A673 (cell line): ENCODE data around the gene CDT1. TPM values are rescaled to one million over a fixed set of nuclear protein-coding genes. Genes with fewer than 3 reads are reported as not detected.

ENCODE experiments used
- BruUV-seq: library from RNA; stranded (reverse); fragments of 400-500 nt; replicated peaks from 2 replicates; lab custom pipeline; 2021; lab: Mats Ljungman, UMichigan
- CTCF ChIA-PET: fragments of 300-600 bp; sonication (Branson Sonifier 250); formaldehyde crosslinking; loops from one replicate; lab custom pipeline; 2022; ENCODE audit warnings: antibody characterized with exemption; lab: Charles Lee
- POLR2A ChIA-PET: fragments of 300-600 bp; sonication (Branson Sonifier 250); formaldehyde crosslinking; loops from one replicate; lab custom pipeline; 2022; ENCODE audit warnings: antibody characterized with exemption; ENCODE audit not compliant: low non-redundant PET; lab: Charles Lee
- DNase-seq: peaks from one replicate; pipeline ENCODE4 v3.0.0-alpha.2; 2015; ENCODE audit warnings: low spot score
- H3K27ac ChIP-seq: fragments of 200-600 bp; sonication (generic); 2 replicates; pipeline ENCODE4 v1.5.1; 2016; ENCODE audit warnings: mixed run types, low read depth, mild to moderate bottlenecking, mixed read lengths, antibody characterized with exemption, low read length; ENCODE audit not compliant: poor library complexity, severe bottlenecking
- H3K27me3 ChIP-seq: fragments of 200-600 bp; sonication (generic); replicated peaks from 2 replicates; pipeline ENCODE4 v1.6.1; 2017; ENCODE audit warnings: mixed run types, low read depth, mild to moderate bottlenecking, mixed read lengths, antibody characterized with exemption, low read length; ENCODE audit not compliant: insufficient read depth, poor library complexity
- H3K36me3 ChIP-seq: fragments of 200-600 bp; sonication (generic); 2 replicates; pipeline ENCODE4 v1.6.1; 2016; ENCODE audit warnings: mixed run types, mild to moderate bottlenecking, mixed read lengths, antibody characterized with exemption, low read length; ENCODE audit not compliant: insufficient read depth, poor library complexity, severe bottlenecking
- H3K4me1 ChIP-seq: fragments of 200-600 bp; sonication (generic); 2 replicates; pipeline ENCODE4 v1.6.1; 2017; ENCODE audit warnings: mixed run types, mild to moderate bottlenecking, mixed read lengths, antibody characterized with exemption, low read length; ENCODE audit not compliant: insufficient read depth, poor library complexity, severe bottlenecking
- H3K4me3 ChIP-seq: fragments of 200-600 bp; sonication (generic); 2 replicates; pipeline ENCODE4 v1.5.1; 2016; ENCODE audit warnings: low read depth, mixed run types, mild to moderate bottlenecking, mixed read lengths, low read length; ENCODE audit not compliant: poor library complexity, severe bottlenecking
- H3K9me3 ChIP-seq: fragments of 200-600 bp; sonication (generic); 2 replicates; pipeline ENCODE4 v1.6.1; 2016; ENCODE audit warnings: mixed run types, low read depth, mild to moderate bottlenecking, mixed read lengths, antibody characterized with exemption, low read length; ENCODE audit not compliant: poor library complexity, severe bottlenecking
- EZH2 ChIP-seq: fragments of 200-600 bp; sonication (generic); IDR thresholded peaks from 2 replicates; pipeline ENCODE4 v1.6.1; 2017; ENCODE audit warnings: borderline replicate concordance, low read depth, mild to moderate bottlenecking, mixed read lengths, antibody characterized with exemption, low read length; ENCODE audit not compliant: poor library complexity, severe bottlenecking
- intact Hi-C: fragments of 100-400 bp; cut with micrococcal nuclease; formaldehyde crosslinking; loops from one replicate; pipeline ENCODE4 v1.10.0; 2022; ENCODE audit not compliant: unreplicated experiment
- total RNA-seq: library from RNA; stranded (reverse); gene quantifications from 2 replicates; pipeline ENCODE4 v1.2.3, GENCODE V29; 2021
- TF ChIP-seq, protein P1 (sequence below): fragments of 300-800, 200-600 bp; sonication (generic); conservative IDR thresholded peaks from 2 replicates; pipeline ENCODE4 v1.5.1; 2017; ENCODE audit warnings: low read depth, mild to moderate bottlenecking, antibody characterized with exemption, low read length, moderate library complexity, mixed read lengths

The CDT1 gene
- total RNA-seq, 1 experiment from 2014 or later, result 103 TPM

DNA sequence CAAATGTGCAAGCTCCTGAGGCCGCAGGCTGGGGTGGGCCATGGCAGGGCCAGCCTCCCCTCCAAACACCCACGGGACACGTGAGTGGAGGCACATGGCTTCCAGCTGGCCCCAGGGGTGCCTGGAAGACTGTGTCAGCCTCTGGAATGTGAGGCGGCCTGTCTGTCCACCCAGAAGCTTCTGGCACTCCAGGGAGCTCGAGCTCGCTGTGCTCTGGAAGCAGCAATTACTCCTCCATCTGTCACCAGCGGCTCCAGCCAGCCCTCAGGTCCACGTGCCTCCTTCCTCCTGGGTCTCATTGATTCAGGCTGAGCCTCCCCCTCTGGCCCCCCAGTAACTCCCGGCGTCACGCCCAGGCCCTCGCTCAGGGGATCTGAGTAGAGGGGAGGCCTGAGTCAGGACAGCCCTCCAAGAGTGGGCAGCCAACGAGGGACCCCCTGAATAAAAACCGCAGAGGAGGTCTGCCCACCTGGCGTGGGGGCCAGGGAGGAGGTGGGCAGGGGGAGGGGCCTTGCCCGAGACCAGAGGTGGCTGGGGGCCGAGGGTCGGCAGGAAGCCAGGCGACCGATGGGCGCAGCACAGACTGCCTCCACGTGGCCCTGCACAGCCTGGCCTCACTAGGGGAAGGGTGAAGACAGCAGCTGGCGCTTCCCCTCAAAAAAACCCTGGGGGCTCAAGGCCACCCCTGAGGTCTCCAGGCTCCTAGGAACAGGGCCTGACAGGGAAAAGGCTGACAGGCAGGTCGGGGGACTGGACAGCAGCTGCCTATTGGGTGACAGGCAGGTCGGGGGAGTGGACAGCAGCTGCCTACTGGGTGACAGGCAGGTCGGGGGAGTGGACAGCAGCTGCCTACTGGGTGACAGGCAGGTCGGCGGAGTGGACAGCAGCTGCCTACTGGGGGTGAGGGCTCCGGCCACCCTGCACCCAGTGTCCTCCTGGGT is 30.4 kb upstream of the CDT1 start:
- no peak overlapping the region for H3K4me3 ChIP-seq

DNA sequence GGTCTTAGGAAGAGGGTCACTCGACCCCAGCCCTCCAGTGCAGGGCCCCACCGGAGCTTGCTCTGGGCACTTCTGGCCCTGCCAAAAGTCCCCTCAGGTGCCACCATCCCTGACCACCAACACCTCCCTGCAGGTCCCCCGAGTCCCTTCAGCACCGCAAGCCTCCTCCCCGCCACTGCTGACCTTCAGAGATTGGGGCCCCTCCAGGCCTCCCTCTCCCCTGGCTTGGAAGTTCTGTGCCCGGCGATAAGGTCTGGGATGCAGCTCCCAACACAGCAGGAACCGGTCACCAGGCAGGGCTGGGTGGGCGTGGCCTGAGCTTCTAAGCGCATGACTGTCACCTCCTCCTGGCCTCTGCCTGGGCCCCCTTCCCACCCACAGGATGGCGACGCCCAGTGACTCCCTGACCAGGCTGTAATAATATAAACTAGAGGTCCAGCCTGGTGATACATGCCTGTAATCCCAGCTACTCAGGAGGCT is 29.7 kb upstream of the CDT1 start:
- no peak overlapping the region for H3K4me3 ChIP-seq
- no peak for DNase-seq
- H3K4me1 ChIP-seq, result peaks cover 73% of the 10 kb centered on the region
- BruUV-seq, result no TSS peak
- POLR2A ChIA-PET, result no interaction called here
- no peaks in the 10 kb centered on the region for H3K27me3 ChIP-seq
- H3K27ac ChIP-seq, result peak overlapping the region; percentile 93
- H3K36me3 ChIP-seq, result no peaks in the 10 kb centered on the region
- H3K9me3 ChIP-seq, result no peaks in the 10 kb centered on the region
- TF ChIP-seq, protein P1, sequence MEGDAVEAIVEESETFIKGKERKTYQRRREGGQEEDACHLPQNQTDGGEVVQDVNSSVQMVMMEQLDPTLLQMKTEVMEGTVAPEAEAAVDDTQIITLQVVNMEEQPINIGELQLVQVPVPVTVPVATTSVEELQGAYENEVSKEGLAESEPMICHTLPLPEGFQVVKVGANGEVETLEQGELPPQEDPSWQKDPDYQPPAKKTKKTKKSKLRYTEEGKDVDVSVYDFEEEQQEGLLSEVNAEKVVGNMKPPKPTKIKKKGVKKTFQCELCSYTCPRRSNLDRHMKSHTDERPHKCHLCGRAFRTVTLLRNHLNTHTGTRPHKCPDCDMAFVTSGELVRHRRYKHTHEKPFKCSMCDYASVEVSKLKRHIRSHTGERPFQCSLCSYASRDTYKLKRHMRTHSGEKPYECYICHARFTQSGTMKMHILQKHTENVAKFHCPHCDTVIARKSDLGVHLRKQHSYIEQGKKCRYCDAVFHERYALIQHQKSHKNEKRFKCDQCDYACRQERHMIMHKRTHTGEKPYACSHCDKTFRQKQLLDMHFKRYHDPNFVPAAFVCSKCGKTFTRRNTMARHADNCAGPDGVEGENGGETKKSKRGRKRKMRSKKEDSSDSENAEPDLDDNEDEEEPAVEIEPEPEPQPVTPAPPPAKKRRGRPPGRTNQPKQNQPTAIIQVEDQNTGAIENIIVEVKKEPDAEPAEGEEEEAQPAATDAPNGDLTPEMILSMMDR, result no peak
- TF ChIP-seq EZH2, result no peak
- CTCF ChIA-PET, result no interaction called here
- intact Hi-C loops, result no loop called here

More for the DNA sequence above, 30.4 kb upstream of the CDT1 start:
- Histone ChIP-seq H3K36me3 (no peaks in the 10 kb centered on the region), H3K27ac (peak overlapping the region; percentile 93), H3K9me3 (no peaks in the 10 kb centered on the region), H3K27me3 (no peaks in the 10 kb centered on the region), H3K4me1 (peaks cover 73% of the 10 kb centered on the region)
- intact Hi-C loops, result no loop called here
- POLR2A ChIA-PET, result no interaction called here
- CTCF ChIA-PET, result interaction anchor here (0.6 kb wide), 1 partner anchor 152 kb away, joined by 4 read pairs; no protein-coding TSS in a partner anchor
- no TSS peak for BruUV-seq
- DNase-seq, result peak; percentile 78
- TF ChIP-seq EZH2, result no peak
- TF ChIP-seq, protein P1, result no peak

DNA sequence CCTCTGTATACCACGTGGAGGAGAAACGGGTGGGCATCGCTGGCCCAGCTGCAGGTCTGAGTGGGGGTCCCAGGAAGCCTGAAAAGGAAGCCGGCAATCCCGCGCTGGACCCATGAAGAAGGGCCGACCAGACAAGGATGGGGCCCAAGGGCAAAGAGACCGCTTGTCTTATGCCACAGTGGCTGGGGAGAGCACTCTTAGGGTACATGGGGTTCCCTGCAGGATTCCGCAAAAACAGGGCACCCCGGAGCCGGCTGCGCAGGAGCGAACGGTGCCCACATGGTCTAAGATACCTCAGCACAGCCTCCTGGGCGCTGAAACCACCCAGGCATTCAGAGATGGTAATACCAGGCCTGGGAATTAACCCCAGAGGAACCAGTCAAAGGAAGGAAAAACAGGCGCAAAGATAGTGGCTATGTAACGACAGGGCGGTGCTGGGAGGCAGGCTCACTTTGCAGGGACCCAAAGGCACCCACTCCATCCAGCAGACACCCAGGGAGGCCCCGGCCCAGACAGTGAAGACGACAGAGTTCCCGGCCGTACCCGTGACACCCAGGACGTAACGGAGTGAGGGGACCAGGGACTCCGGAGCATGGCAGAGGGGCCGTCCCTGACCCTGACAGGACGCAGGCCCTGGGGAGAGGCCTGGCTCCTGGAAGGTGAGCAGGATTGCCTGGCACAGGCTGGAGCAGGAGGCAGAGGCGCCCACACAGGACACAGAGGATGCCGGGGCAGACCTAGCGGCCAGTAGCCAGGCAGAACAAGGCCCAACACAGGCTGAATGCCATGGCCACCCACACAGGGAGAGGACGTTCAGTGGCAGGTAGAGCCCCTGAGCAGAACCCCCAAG is 28.8 kb upstream of the CDT1 start:
- Histone ChIP-seq H3K9me3 (no peaks in the 10 kb centered on the region), H3K4me1 (peaks cover 74% of the 10 kb centered on the region), H3K36me3 (no peaks in the 10 kb centered on the region), H3K27ac (peak overlapping the region; percentile 57), H3K4me3 (no peak overlapping the region), H3K27me3 (no peaks in the 10 kb centered on the region)
- ChIA-PET CTCF (no interaction called here), POLR2A (no interaction called here)
- no TSS peak for BruUV-seq
- TF ChIP-seq, protein P1, result no peak
- TF ChIP-seq EZH2, result no peak
- intact Hi-C loops, result no loop called here
- no peak for DNase-seq
